ENCODE results near the gene NGLY1.

The NGLY1 gene

GRCh38 chr3:25782938-25783660 lies at the start of gene NGLY1:
TSS of gene NGLY1 (minus strand) at chr3:25783443. CDS start at chr3:25783390, 53 bp downstream.
- H4K20me1 ChIP-seq = peaks cover 41% of the 10 kb centered on the region
- 0 out of 2 replicates have a peak, but pooled peaks cover 8% of the 10 kb centered on the region for H3K9me3 ChIP-seq
- peak within 1 kb of the TSS; percentile 93 for H3K4me3 ChIP-seq
- peaks cover 11% of the 10 kb centered on the region for H3K36me3 ChIP-seq
- no peak for TF ChIP-seq Cebpa-rat (IDR thresholded peaks at IDR 0.05)
- H3K4me2 ChIP-seq = peak within 1 kb of the TSS; percentile 91
- H3K27me3 ChIP-seq = no peaks in the 10 kb centered on the region
- H3K27ac ChIP-seq = peak within 1 kb of the TSS; percentile 85
- peak within 1 kb of the TSS; percentile 88 for H3K9ac ChIP-seq
- peaks cover 53% of the 10 kb centered on the region for H3K4me1 ChIP-seq

GRCh38 chr3:25831578-25831977 lies 48.3 kb upstream of the NGLY1 start:
- Histone ChIP-seq H3K36me3 (no peaks in the 10 kb centered on the region), H3K4me1 (peaks cover 37% of the 10 kb centered on the region), H3K27ac (peak overlapping the region; percentile 59), H4K20me1 (no peaks in the 10 kb centered on the region), H3K9ac (peak overlapping the region; percentile 44; the same call in 1 of the 2 replicates), H3K4me3 (no peak overlapping the region), H3K27me3 (no peaks in the 10 kb centered on the region), H3K4me2 (peak overlapping the region; percentile 65), H3K9me3 (no peaks in the 10 kb centered on the region; the same call in 1 of the 2 replicates)
- no peak for TF ChIP-seq Cebpa-rat (IDR thresholded peaks at IDR 0.05)

GRCh38 chr3:25830373-25831280 lies 47.4 kb upstream of the NGLY1 start:
- peak overlapping the region; percentile 59 for H3K27ac ChIP-seq
- H3K36me3 ChIP-seq = no peaks in the 10 kb centered on the region
- H3K4me3 ChIP-seq = no peak overlapping the region
- no peaks in the 10 kb centered on the region for H3K27me3 ChIP-seq
- H4K20me1 ChIP-seq = no peaks in the 10 kb centered on the region
- peak overlapping the region; percentile 44; the same call in 1 of the 2 replicates for H3K9ac ChIP-seq
- H3K9me3 ChIP-seq = 0 out of 2 replicates have a peak, but pooled peaks cover under 1% of the 10 kb centered on the region
- peaks cover 45% of the 10 kb centered on the region for H3K4me1 ChIP-seq
- peak overlapping the region; percentile 65 for H3K4me2 ChIP-seq
- no peak for TF ChIP-seq Cebpa-rat (IDR thresholded peaks at IDR 0.05)

- 0 out of 2 replicates have a peak, but pooled peaks cover 10% of the 10 kb centered on the region for H3K9me3 ChIP-seq
- no peak for TF ChIP-seq Cebpa-rat (IDR thresholded peaks at IDR 0.05)
- H3K4me1 ChIP-seq = peaks cover 25% of the 10 kb centered on the region
- H3K27me3 ChIP-seq = no peaks in the 10 kb centered on the region
- no peaks in the 10 kb centered on the region for H3K36me3 ChIP-seq
- no peak overlapping the region for H3K9ac ChIP-seq
- peak overlapping the region; percentile 40 for H3K4me2 ChIP-seq
- H3K27ac ChIP-seq = no peak overlapping the region
- H4K20me1 ChIP-seq = no peaks in the 10 kb centered on the region
- no peak overlapping the region for H3K4me3 ChIP-seq
These were observed 43.3 kb upstream of the NGLY1 start for GRCh38 chr3:25826510-25826909.

- Histone ChIP-seq H3K27ac (no peak overlapping the region), H3K4me2 (no peak overlapping the region), H3K4me3 (no peak overlapping the region), H3K27me3 (no peaks in the 10 kb centered on the region), H3K9me3 (0 out of 2 replicates have a peak, but pooled peaks cover 10% of the 10 kb centered on the region), H3K4me1 (peaks cover 14% of the 10 kb centered on the region), H3K9ac (no peak overlapping the region), H4K20me1 (no peaks in the 10 kb centered on the region), H3K36me3 (no peaks in the 10 kb centered on the region)
- TF ChIP-seq Cebpa-rat (IDR thresholded peaks at IDR 0.05) = no peak
These were observed 40.1 kb upstream of the NGLY1 start for GRCh38 chr3:25823314-25823713.

- no peak for TF ChIP-seq Cebpa-rat (IDR thresholded peaks at IDR 0.05)
- Histone ChIP-seq H3K4me3 (no peak overlapping the region), H3K4me1 (peaks cover 12% of the 10 kb centered on the region), H3K9ac (no peak overlapping the region), H3K36me3 (no peaks in the 10 kb centered on the region), H3K9me3 (0 out of 2 replicates have a peak, but pooled peaks cover 10% of the 10 kb centered on the region), H3K27ac (no peak overlapping the region), H3K27me3 (no peaks in the 10 kb centered on the region), H3K4me2 (no peak overlapping the region), H4K20me1 (no peaks in the 10 kb centered on the region)
These were observed 38.7 kb upstream of the NGLY1 start for GRCh38 chr3:25821746-25822573.

- TF ChIP-seq Cebpa-rat (IDR thresholded peaks at IDR 0.05) = no peak
- H3K9me3 ChIP-seq = 0 out of 2 replicates have a peak, but pooled peaks cover 10% of the 10 kb centered on the region
- H3K9ac ChIP-seq = no peak overlapping the region
- H3K27ac ChIP-seq = no peak overlapping the region
- H3K4me2 ChIP-seq = no peak overlapping the region
- H3K4me3 ChIP-seq = no peak overlapping the region
- H3K27me3 ChIP-seq = no peaks in the 10 kb centered on the region
- peaks cover 2% of the 10 kb centered on the region for H3K4me1 ChIP-seq
- H3K36me3 ChIP-seq = no peaks in the 10 kb centered on the region
- no peaks in the 10 kb centered on the region for H4K20me1 ChIP-seq
These were observed 37.7 kb upstream of the NGLY1 start for GRCh38 chr3:25820816-25821486.

GRCh38 chr3:25820366-25820765 lies 37.1 kb upstream of the NGLY1 start:
- TF ChIP-seq Cebpa-rat (IDR thresholded peaks at IDR 0.05) = no peak
- Histone ChIP-seq H3K36me3 (no peaks in the 10 kb centered on the region), H3K9me3 (0 out of 2 replicates have a peak, but pooled peaks cover 11% of the 10 kb centered on the region), H3K4me1 (no peaks in the 10 kb centered on the region), H3K4me2 (no peak overlapping the region), H3K9ac (no peak overlapping the region), H3K4me3 (no peak overlapping the region), H3K27me3 (no peaks in the 10 kb centered on the region), H4K20me1 (no peaks in the 10 kb centered on the region), H3K27ac (no peak overlapping the region)

GRCh38 chr3:25818335-25818734 lies 35.1 kb upstream of the NGLY1 start:
- no peak overlapping the region for H3K27ac ChIP-seq
- H3K9ac ChIP-seq = no peak overlapping the region
- no peaks in the 10 kb centered on the region for H4K20me1 ChIP-seq
- no peak for TF ChIP-seq Cebpa-rat (IDR thresholded peaks at IDR 0.05)
- no peaks in the 10 kb centered on the region for H3K4me1 ChIP-seq
- no peaks in the 10 kb centered on the region for H3K36me3 ChIP-seq
- H3K27me3 ChIP-seq = no peaks in the 10 kb centered on the region
- H3K9me3 ChIP-seq = peaks cover 10% of the 10 kb centered on the region
- H3K4me3 ChIP-seq = no peak overlapping the region
- H3K4me2 ChIP-seq = no peak overlapping the region

Data from BLaER1 (cell line).